ENCODE results near the gene SLC66A1. TPM values are rescaled to one million over a fixed set of nuclear protein-coding genes. Genes with fewer than 3 reads are reported as not detected.

Gene SLC66A1
- polyA plus RNA-seq, 1 donor: 9.3 TPM

- DNase-seq (ENCODE audit: low read depth): no peak
Measured at GRCh38 chr1:19305880-19306279, 6.2 kb upstream of the SLC66A1 start.

- DNase-seq (ENCODE audit: low read depth): no peak
Measured at GRCh38 chr1:19306941-19307340, 5.2 kb upstream of the SLC66A1 start.

- no peak for DNase-seq (ENCODE audit: low read depth)
Measured at GRCh38 chr1:19307794-19308508, 4.2 kb upstream of the SLC66A1 start.

- no peak for DNase-seq (ENCODE audit: low read depth)
Measured at GRCh38 chr1:19308509-19308907, 3.6 kb upstream of the SLC66A1 start.

- DNase-seq (ENCODE audit: low read depth): no peak
Measured at GRCh38 chr1:19309123-19309813, 2.9 kb upstream of the SLC66A1 start.

GRCh38 chr1:19310061-19310460 lies 2.1 kb upstream of the SLC66A1 start:
- no peak for DNase-seq (ENCODE audit: low read depth)

- DNase-seq (ENCODE audit: low read depth): no peak
Measured at GRCh38 chr1:19310720-19311502, 1.2 kb upstream of the SLC66A1 start.

- DNase-seq (ENCODE audit: low read depth): no peak
Measured at GRCh38 chr1:19311503-19311930, 609 bp upstream of the SLC66A1 start.

GRCh38 chr1:19312782-19313635 lies 883 bp downstream of the SLC66A1 start:
- DNase-seq (ENCODE audit: low read depth): no peak

GRCh38 chr1:19313636-19313959 lies 1.5 kb downstream of the SLC66A1 start:
- DNase-seq (ENCODE audit: low read depth): no peak

- DNase-seq (ENCODE audit: low read depth): no peak
Measured at GRCh38 chr1:19313961-19314882, 2.1 kb downstream of the SLC66A1 start.

- no peak for DNase-seq (ENCODE audit: low read depth)
Measured at GRCh38 chr1:19315378-19316198, 3.5 kb downstream of the SLC66A1 start.

GRCh38 chr1:19317126-19317910 lies 5.2 kb downstream of the SLC66A1 start:
- no peak for DNase-seq (ENCODE audit: low read depth)

- DNase-seq (ENCODE audit: low read depth): no peak
Measured at GRCh38 chr1:19319196-19319595, 7.1 kb downstream of the SLC66A1 start.

- no peak for DNase-seq (ENCODE audit: low read depth)
Measured at GRCh38 chr1:19321071-19321470, 8.9 kb downstream of the SLC66A1 start.

GRCh38 chr1:19322481-19322880 lies 10.4 kb downstream of the SLC66A1 start:
- DNase-seq (ENCODE audit: low read depth): no peak

GRCh38 chr1:19323987-19324664 lies 12.0 kb downstream of the SLC66A1 start:
- no peak for DNase-seq (ENCODE audit: low read depth)

- DNase-seq (ENCODE audit: low read depth): no peak
Measured at GRCh38 chr1:19324665-19324990, 12.5 kb downstream of the SLC66A1 start.
